Activated T-helper 1 cell treated with anti-CD3 and anti-CD28 coated beads, Interleukin-12 subunit alpha, Interleukin-12 subunit beta, Interleukin-2, Interleukin-4 antibody, amounts not matched to agents 30 ng/mL and 10 ng/mL and 1 ng/mL, durations not matched to agents 14 hours and 24 hours and 36 hours (primary cell): Measurements from ENCODE around the gene SPDEF. TPM values are rescaled to one million over a fixed set of nuclear protein-coding genes. Genes with fewer than 3 reads are reported as not detected.

Source experiments
- DNase-seq: peaks from one replicate; pipeline ENCODE4 v3.0.0; 2021; ENCODE audit warnings: low spot score
- H3K27ac Mint-ChIP-seq: one replicate; pipeline ENCODE4 v1.8.0; 2021; ENCODE audit warnings: mild to moderate bottlenecking, mixed read lengths
- H3K27me3 Mint-ChIP-seq: one replicate; pipeline ENCODE4 v1.8.0; 2022; ENCODE audit warnings: mild to moderate bottlenecking, moderate library complexity, mixed read lengths; ENCODE audit not compliant: insufficient read depth
- H3K36me3 Mint-ChIP-seq: one replicate; pipeline ENCODE4 v1.8.0; 2021; ENCODE audit warnings: low read depth, mixed read lengths
- H3K4me1 Mint-ChIP-seq: one replicate; pipeline ENCODE4 v1.8.0; 2021; ENCODE audit warnings: low read depth, mixed read lengths
- H3K4me3 Mint-ChIP-seq: one replicate; pipeline ENCODE4 v1.8.0; 2021; ENCODE audit warnings: mild to moderate bottlenecking, moderate library complexity, mixed read lengths
- H3K9me3 Mint-ChIP-seq: one replicate; pipeline ENCODE4 v1.8.0; 2021; ENCODE audit warnings: mixed read lengths
- intact Hi-C: fragments of 100-400 bp; cut with micrococcal nuclease; formaldehyde crosslinking; loops from one replicate; pipeline ENCODE4 v1.15.1; 2024
- total RNA-seq: library from RNA; stranded (reverse); gene quantifications from 2 replicates; pipeline ENCODE4 v1.2.3, GENCODE V29; 2022

Gene SPDEF
- total RNA-seq, 1 donor from 2014 or later = not detected

GRCh38 chr6:34578445-34579262 is 22.5 kb upstream of the SPDEF start:
- Mint-ChIP-seq H3K36me3 (no peaks in the 10 kb centered on the region), H3K27ac (no peak overlapping the region), H3K4me1 (no peaks in the 10 kb centered on the region), H3K27me3 (no peaks in the 10 kb centered on the region), H3K4me3 (no peak overlapping the region), H3K9me3 (no peaks in the 10 kb centered on the region)
- no peak for DNase-seq
- intact Hi-C loops = no loop called here

GRCh38 chr6:34576286-34576955 is 20.3 kb upstream of the SPDEF start:
- peak overlapping the region; percentile 2 for H3K27ac Mint-ChIP-seq
- H3K36me3 Mint-ChIP-seq = no peaks in the 10 kb centered on the region
- no peaks in the 10 kb centered on the region for H3K9me3 Mint-ChIP-seq
- H3K4me3 Mint-ChIP-seq = no peak overlapping the region
- no peaks in the 10 kb centered on the region for H3K27me3 Mint-ChIP-seq
- intact Hi-C loops = no loop called here
- no peak for DNase-seq
- no peaks in the 10 kb centered on the region for H3K4me1 Mint-ChIP-seq

- Mint-ChIP-seq H3K9me3 (no peaks in the 10 kb centered on the region), H3K27me3 (peaks cover under 1% of the 10 kb centered on the region), H3K27ac (no peak overlapping the region), H3K4me3 (no peak overlapping the region), H3K4me1 (no peaks in the 10 kb centered on the region), H3K36me3 (no peaks in the 10 kb centered on the region)
- DNase-seq = no peak
- intact Hi-C loops = no loop called here
Observed at GRCh38 chr6:34575326-34575725, 19.2 kb upstream of the SPDEF start.

- intact Hi-C loops = no loop called here
- no peak overlapping the region for H3K27ac Mint-ChIP-seq
- no peaks in the 10 kb centered on the region for H3K4me1 Mint-ChIP-seq
- H3K9me3 Mint-ChIP-seq = no peaks in the 10 kb centered on the region
- no peak for DNase-seq
- H3K4me3 Mint-ChIP-seq = no peak overlapping the region
- peaks cover 2% of the 10 kb centered on the region for H3K27me3 Mint-ChIP-seq
- H3K36me3 Mint-ChIP-seq = no peaks in the 10 kb centered on the region
Observed at GRCh38 chr6:34574647-34575293, 18.6 kb upstream of the SPDEF start.

GRCh38 chr6:34573567-34574183 is 17.5 kb upstream of the SPDEF start:
- peaks cover 2% of the 10 kb centered on the region for H3K27me3 Mint-ChIP-seq
- no peaks in the 10 kb centered on the region for H3K36me3 Mint-ChIP-seq
- H3K27ac Mint-ChIP-seq = no peak overlapping the region
- DNase-seq = no peak
- H3K9me3 Mint-ChIP-seq = no peaks in the 10 kb centered on the region
- intact Hi-C loops = no loop called here
- H3K4me1 Mint-ChIP-seq = no peaks in the 10 kb centered on the region
- no peak overlapping the region for H3K4me3 Mint-ChIP-seq

GRCh38 chr6:34572585-34572984 is 16.5 kb upstream of the SPDEF start:
- no peaks in the 10 kb centered on the region for H3K36me3 Mint-ChIP-seq
- intact Hi-C loops = no loop called here
- DNase-seq = no peak
- no peaks in the 10 kb centered on the region for H3K9me3 Mint-ChIP-seq
- no peak overlapping the region for H3K4me3 Mint-ChIP-seq
- H3K27me3 Mint-ChIP-seq = peaks cover 2% of the 10 kb centered on the region
- H3K27ac Mint-ChIP-seq = no peak overlapping the region
- H3K4me1 Mint-ChIP-seq = no peaks in the 10 kb centered on the region

- no peak overlapping the region for H3K4me3 Mint-ChIP-seq
- no peaks in the 10 kb centered on the region for H3K36me3 Mint-ChIP-seq
- no peaks in the 10 kb centered on the region for H3K4me1 Mint-ChIP-seq
- no peaks in the 10 kb centered on the region for H3K9me3 Mint-ChIP-seq
- H3K27me3 Mint-ChIP-seq = peaks cover 2% of the 10 kb centered on the region
- DNase-seq = no peak
- intact Hi-C loops = no loop called here
- H3K27ac Mint-ChIP-seq = no peak overlapping the region
Observed at GRCh38 chr6:34572021-34572420, 15.9 kb upstream of the SPDEF start.

- H3K4me3 Mint-ChIP-seq = no peak overlapping the region
- no peaks in the 10 kb centered on the region for H3K36me3 Mint-ChIP-seq
- H3K9me3 Mint-ChIP-seq = no peaks in the 10 kb centered on the region
Observed at GRCh38 chr6:34571388-34571787, 15.3 kb upstream of the SPDEF start.

GRCh38 chr6:34570066-34570833 is 14.1 kb upstream of the SPDEF start:
- no peaks in the 10 kb centered on the region for H3K36me3 Mint-ChIP-seq
- H3K9me3 Mint-ChIP-seq = no peaks in the 10 kb centered on the region
- peaks cover 2% of the 10 kb centered on the region for H3K27me3 Mint-ChIP-seq
- no peaks in the 10 kb centered on the region for H3K4me1 Mint-ChIP-seq
- no peak for DNase-seq
- no peak overlapping the region for H3K4me3 Mint-ChIP-seq
- H3K27ac Mint-ChIP-seq = no peak overlapping the region
- intact Hi-C loops = no loop called here

More at GRCh38 chr6:34571388-34571787, 15.3 kb upstream of the SPDEF start:
- DNase-seq = no peak
- Mint-ChIP-seq H3K4me1 (no peaks in the 10 kb centered on the region), H3K27ac (no peak overlapping the region), H3K27me3 (peaks cover 2% of the 10 kb centered on the region)
- intact Hi-C loops = no loop called here

GRCh38 chr6:34569361-34569973 is 13.3 kb upstream of the SPDEF start:
- Mint-ChIP-seq H3K4me1 (no peaks in the 10 kb centered on the region), H3K9me3 (no peaks in the 10 kb centered on the region), H3K4me3 (no peak overlapping the region), H3K36me3 (no peaks in the 10 kb centered on the region), H3K27me3 (peaks cover 2% of the 10 kb centered on the region), H3K27ac (no peak overlapping the region)
- no peak for DNase-seq
- intact Hi-C loops = no loop called here

- intact Hi-C loops = no loop called here
- no peak overlapping the region for H3K27ac Mint-ChIP-seq
- no peaks in the 10 kb centered on the region for H3K4me1 Mint-ChIP-seq
- peaks cover 5% of the 10 kb centered on the region for H3K27me3 Mint-ChIP-seq
- DNase-seq = no peak
- no peaks in the 10 kb centered on the region for H3K9me3 Mint-ChIP-seq
- H3K36me3 Mint-ChIP-seq = no peaks in the 10 kb centered on the region
- no peak overlapping the region for H3K4me3 Mint-ChIP-seq
Observed at GRCh38 chr6:34568341-34569201, 12.4 kb upstream of the SPDEF start.
